ENCODE measurements around the gene ZFR.

Gene ZFR

GRCh38 chr5:32453916-32454315 is 9.4 kb upstream of the ZFR start:
- TF ChIP-seq TAF1 (IDR thresholded peaks at IDR 0.05; ENCODE audit: borderline replicate concordance, insufficient read depth, low read length): no peak
- no peak for TF ChIP-seq SIN3A (IDR thresholded peaks at IDR 0.05; ENCODE audit: borderline replicate concordance, insufficient read depth, low read length)
- TF ChIP-seq FOXP2 (optimal IDR thresholded peaks at IDR 0.05; ENCODE audit: borderline replicate concordance, extremely low read depth, extremely low read length, insufficient read depth): no peak
- no peak for TF ChIP-seq REST (IDR thresholded peaks at IDR 0.05; ENCODE audit: insufficient read depth in 1 of 2, low read depth in 2 of 2, low read length in 2 of 2)
- TF ChIP-seq POLR2AphosphoS5 (IDR thresholded peaks at IDR 0.05; ENCODE audit: low read depth, low read length): no peak

DNA sequence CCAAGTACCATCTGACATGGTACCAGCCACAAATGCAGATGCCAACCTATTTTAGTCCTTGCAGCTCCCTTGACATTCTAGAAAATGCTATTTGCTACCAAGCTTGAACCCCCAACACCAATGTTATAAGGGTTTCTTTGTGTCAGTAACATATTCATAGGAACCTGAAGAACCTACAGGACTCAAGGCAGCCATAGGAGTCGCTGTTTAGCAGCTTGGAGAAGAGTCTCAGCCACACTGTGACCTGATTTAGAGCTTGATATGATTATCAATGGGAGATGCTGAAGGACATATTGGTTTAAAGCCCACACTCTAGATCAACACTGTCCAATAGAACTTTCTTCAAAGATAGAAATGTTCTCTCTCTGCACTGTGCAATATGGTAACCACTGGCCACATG is 6.4 kb upstream of the ZFR start:
- TF ChIP-seq SIN3A (IDR thresholded peaks at IDR 0.05; ENCODE audit: borderline replicate concordance, insufficient read depth, low read length) (no peak), FOXP2 (optimal IDR thresholded peaks at IDR 0.05; ENCODE audit: borderline replicate concordance, extremely low read depth, extremely low read length, insufficient read depth) (no peak)

DNA sequence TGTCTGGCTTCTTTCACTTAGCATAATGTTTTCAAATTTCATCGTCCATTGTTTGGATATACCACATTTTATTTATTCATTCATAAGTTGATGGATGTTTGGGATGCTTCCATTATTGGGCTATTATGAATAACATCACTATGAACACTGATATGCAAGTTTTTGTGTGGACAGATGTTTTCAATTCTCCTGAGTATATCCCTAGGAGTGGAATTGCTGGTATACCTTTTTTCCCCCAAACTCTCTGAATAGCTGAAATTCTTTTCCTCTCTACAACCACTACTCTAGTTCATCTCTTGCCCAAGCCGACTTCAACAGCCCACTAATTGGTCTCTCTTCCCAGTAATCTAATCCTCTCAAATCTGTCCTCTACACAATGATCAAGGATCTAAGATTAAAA is 4.7 kb upstream of the ZFR start:
- TF ChIP-seq REST (IDR thresholded peaks at IDR 0.05; ENCODE audit: insufficient read depth in 1 of 2, low read depth in 2 of 2, low read length in 2 of 2) (no peak), FOXP2 (optimal IDR thresholded peaks at IDR 0.05; ENCODE audit: borderline replicate concordance, extremely low read depth, extremely low read length, insufficient read depth) (no peak), TAF1 (IDR thresholded peaks at IDR 0.05; ENCODE audit: borderline replicate concordance, insufficient read depth, low read length) (no peak), SIN3A (IDR thresholded peaks at IDR 0.05; ENCODE audit: borderline replicate concordance, insufficient read depth, low read length) (no peak), POLR2AphosphoS5 (IDR thresholded peaks at IDR 0.05; ENCODE audit: low read depth, low read length) (no peak)

- TF ChIP-seq SIN3A (IDR thresholded peaks at IDR 0.05; ENCODE audit: borderline replicate concordance, insufficient read depth, low read length) (no peak), TAF1 (IDR thresholded peaks at IDR 0.05; ENCODE audit: borderline replicate concordance, insufficient read depth, low read length) (no peak), REST (IDR thresholded peaks at IDR 0.05; ENCODE audit: insufficient read depth in 1 of 2, low read depth in 2 of 2, low read length in 2 of 2) (no peak), POLR2AphosphoS5 (IDR thresholded peaks at IDR 0.05; ENCODE audit: low read depth, low read length) (no peak), FOXP2 (optimal IDR thresholded peaks at IDR 0.05; ENCODE audit: borderline replicate concordance, extremely low read depth, extremely low read length, insufficient read depth) (no peak)
Observed at GRCh38 chr5:32446630-32447029, 2.1 kb upstream of the ZFR start.

GRCh38 chr5:32445831-32446614 is 1.5 kb upstream of the ZFR start:
- TF ChIP-seq SIN3A (IDR thresholded peaks at IDR 0.05; ENCODE audit: borderline replicate concordance, insufficient read depth, low read length) (no peak), REST (IDR thresholded peaks at IDR 0.05; ENCODE audit: insufficient read depth in 1 of 2, low read depth in 2 of 2, low read length in 2 of 2) (no peak), FOXP2 (optimal IDR thresholded peaks at IDR 0.05; ENCODE audit: borderline replicate concordance, extremely low read depth, extremely low read length, insufficient read depth) (no peak), TAF1 (IDR thresholded peaks at IDR 0.05; ENCODE audit: borderline replicate concordance, insufficient read depth, low read length) (no peak), POLR2AphosphoS5 (IDR thresholded peaks at IDR 0.05; ENCODE audit: low read depth, low read length) (no peak)
